ENCODE measurements around the gene MATN1.

Gene MATN1

DNA sequence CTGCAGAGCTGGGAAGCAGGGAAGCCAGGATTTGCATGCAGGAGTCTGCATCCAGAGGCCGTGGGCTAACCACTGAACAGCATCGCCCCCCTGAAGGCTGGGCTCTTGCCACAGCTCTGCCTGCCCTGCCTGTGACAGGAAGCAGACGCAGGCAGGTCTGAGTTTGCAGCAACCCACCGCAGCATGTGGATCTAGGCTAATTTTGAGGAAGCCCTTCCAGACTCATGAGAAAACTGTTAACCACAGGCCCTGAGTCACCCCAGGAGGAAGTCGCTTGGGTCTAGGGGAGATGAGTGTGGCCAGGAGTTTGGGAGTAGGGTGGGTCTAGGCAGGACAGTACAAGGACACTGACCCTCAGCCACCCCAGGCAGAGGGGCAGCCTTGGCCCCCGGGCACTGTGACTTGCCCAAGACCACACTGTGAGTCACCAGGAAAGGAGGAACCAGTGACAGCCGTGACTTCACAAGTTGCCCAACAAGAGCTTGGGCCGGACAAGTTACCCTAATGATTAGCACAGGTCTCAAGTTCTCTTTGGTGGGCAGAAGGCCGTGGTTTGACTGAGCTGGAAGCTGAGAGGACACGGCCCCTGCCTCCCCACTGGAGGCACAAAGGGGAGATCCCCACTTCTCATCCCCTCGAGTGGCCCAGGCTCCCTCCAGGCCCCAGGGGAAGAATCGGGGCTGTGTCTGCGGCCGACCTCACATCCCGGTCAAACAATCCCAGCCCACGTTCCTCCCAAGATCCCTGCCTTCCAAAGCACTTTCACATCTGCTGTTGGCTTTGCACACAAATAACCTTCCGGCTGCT is 33.4 kb upstream of the MATN1 start:
- H3K27me3 ChIP-seq (ENCODE audit: insufficient read depth, low read length, poor library complexity, severe bottlenecking): peaks cover 3% of the 10 kb centered on the region
- H3K79me2 ChIP-seq (ENCODE audit: insufficient read depth, low read length): peaks cover 63% of the 10 kb centered on the region

GRCh38 chr1:30756206-30756544 is 32.8 kb upstream of the MATN1 start:
- Histone ChIP-seq H3K9me2 (replicated peaks; ENCODE audit: low read depth, low read length) (no peaks in the 10 kb centered on the region), H4K20me1 (ENCODE audit: insufficient read depth, low read length, poor library complexity, severe bottlenecking) (peaks cover 52% of the 10 kb centered on the region), H2AFZ (ENCODE audit: low read length) (no peak overlapping the region), H3K27me3 (ENCODE audit: insufficient read depth, low read length, poor library complexity, severe bottlenecking) (peaks cover 3% of the 10 kb centered on the region), H3K4me3 (ENCODE audit: low read length, poor library complexity, severe bottlenecking) (peak overlapping the region; percentile 90), H3F3A (ENCODE audit: low read depth) (no peaks in the 10 kb centered on the region), H3K79me2 (ENCODE audit: insufficient read depth, low read length) (peaks cover 69% of the 10 kb centered on the region), H3K9ac (ENCODE audit: low read depth, low read length, poor library complexity, severe bottlenecking) (peak overlapping the region; percentile 96), H3K36me3 (ENCODE audit: insufficient read depth, low read length) (no peaks in the 10 kb centered on the region), H3K4me1 (ENCODE audit: insufficient read depth, low read length, poor library complexity, severe bottlenecking) (peaks cover 76% of the 10 kb centered on the region), H3K4me2 (ENCODE audit: low read depth, low read length, poor library complexity, severe bottlenecking) (peak overlapping the region; percentile 100), H3K9me3 (ENCODE audit: insufficient read depth, low read depth, low read length) (no peaks in the 10 kb centered on the region)
- no peak for TF ChIP-seq EZH2phosphoT487 (IDR thresholded peaks at IDR 0.05; ENCODE audit: borderline replicate concordance)
- no peak for TF ChIP-seq CTCF (conservative IDR thresholded peaks at IDR 0.05; ENCODE audit: low read length)

More for the DNA sequence above, 33.4 kb upstream of the MATN1 start:
- Histone ChIP-seq H3K9me3 (ENCODE audit: insufficient read depth, low read depth, low read length) (no peaks in the 10 kb centered on the region), H3K4me3 (ENCODE audit: low read length, poor library complexity, severe bottlenecking) (peak overlapping the region; percentile 90), H3F3A (ENCODE audit: low read depth) (no peaks in the 10 kb centered on the region), H3K9ac (ENCODE audit: low read depth, low read length, poor library complexity, severe bottlenecking) (peak overlapping the region; percentile 96), H3K9me2 (replicated peaks; ENCODE audit: low read depth, low read length) (no peaks in the 10 kb centered on the region), H3K4me1 (ENCODE audit: insufficient read depth, low read length, poor library complexity, severe bottlenecking) (peaks cover 76% of the 10 kb centered on the region), H3K36me3 (ENCODE audit: insufficient read depth, low read length) (no peaks in the 10 kb centered on the region), H4K20me1 (ENCODE audit: insufficient read depth, low read length, poor library complexity, severe bottlenecking) (peaks cover 46% of the 10 kb centered on the region), H3K4me2 (ENCODE audit: low read depth, low read length, poor library complexity, severe bottlenecking) (peak overlapping the region; percentile 100), H2AFZ (ENCODE audit: low read length) (no peak overlapping the region)
- TF ChIP-seq CTCF (conservative IDR thresholded peaks at IDR 0.05; ENCODE audit: low read length) (no peak), EZH2phosphoT487 (IDR thresholded peaks at IDR 0.05; ENCODE audit: borderline replicate concordance) (no peak)

DNA sequence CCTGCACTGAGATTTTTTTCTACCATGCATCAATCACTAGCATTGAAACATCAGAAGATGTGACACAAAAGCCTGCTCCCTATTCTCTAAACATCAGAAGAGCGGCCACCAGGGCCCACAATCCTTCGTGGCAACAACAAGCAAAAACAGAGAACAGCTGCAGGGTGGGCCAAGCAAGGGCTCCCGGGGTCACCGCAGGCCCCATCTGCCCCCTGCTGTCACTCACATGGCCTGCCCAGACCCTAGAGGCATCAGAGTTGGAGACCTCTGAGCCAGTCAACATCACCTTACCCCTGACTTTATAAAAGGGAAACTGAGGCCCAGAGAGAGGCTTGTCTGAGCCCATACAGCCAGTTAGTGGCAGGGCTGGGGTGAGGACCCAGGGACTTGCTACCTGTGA is 32.4 kb upstream of the MATN1 start:
- Histone ChIP-seq H3K4me1 (ENCODE audit: insufficient read depth, low read length, poor library complexity, severe bottlenecking) (peaks cover 76% of the 10 kb centered on the region), H4K20me1 (ENCODE audit: insufficient read depth, low read length, poor library complexity, severe bottlenecking) (peaks cover 56% of the 10 kb centered on the region), H2AFZ (ENCODE audit: low read length) (no peak overlapping the region), H3K4me3 (ENCODE audit: low read length, poor library complexity, severe bottlenecking) (peak overlapping the region; percentile 90), H3K27me3 (ENCODE audit: insufficient read depth, low read length, poor library complexity, severe bottlenecking) (peaks cover 3% of the 10 kb centered on the region), H3K36me3 (ENCODE audit: insufficient read depth, low read length) (no peaks in the 10 kb centered on the region), H3F3A (ENCODE audit: low read depth) (no peaks in the 10 kb centered on the region), H3K79me2 (ENCODE audit: insufficient read depth, low read length) (peaks cover 73% of the 10 kb centered on the region), H3K9ac (ENCODE audit: low read depth, low read length, poor library complexity, severe bottlenecking) (peak overlapping the region; percentile 96), H3K9me2 (replicated peaks; ENCODE audit: low read depth, low read length) (no peaks in the 10 kb centered on the region), H3K4me2 (ENCODE audit: low read depth, low read length, poor library complexity, severe bottlenecking) (peak overlapping the region; percentile 100), H3K9me3 (ENCODE audit: insufficient read depth, low read depth, low read length) (no peaks in the 10 kb centered on the region)
- TF ChIP-seq CTCF (conservative IDR thresholded peaks at IDR 0.05; ENCODE audit: low read length): peak; percentile 23; the same call in 1 of the 2 replicates
- TF ChIP-seq EZH2phosphoT487 (IDR thresholded peaks at IDR 0.05; ENCODE audit: borderline replicate concordance): no peak

All from Loucy (cell line).